ENCODE results near the gene GBA3.

Gene GBA3

GRCh38 chr4:22676063-22676462 lies 16.7 kb upstream of the GBA3 start:
- H3K4me3 ChIP-seq (replicated peaks; ENCODE audit: low read depth, low read length): no peak overlapping the region
- TF ChIP-seq CTCF (IDR thresholded peaks at IDR 0.05; ENCODE audit: low read length, missing control alignments): no peak
- no peak for DNase-seq (ENCODE audit: low read depth)

GRCh38 chr4:22677780-22678179 lies 15.0 kb upstream of the GBA3 start:
- DNase-seq (ENCODE audit: low read depth): no peak
- H3K4me3 ChIP-seq (replicated peaks; ENCODE audit: low read depth, low read length): no peak overlapping the region
- no peak for TF ChIP-seq CTCF (IDR thresholded peaks at IDR 0.05; ENCODE audit: low read length, missing control alignments)

GRCh38 chr4:22678940-22679854 lies 13.5 kb upstream of the GBA3 start:
- TF ChIP-seq CTCF (IDR thresholded peaks at IDR 0.05; ENCODE audit: low read length, missing control alignments): no peak
- peak; percentile 21 for DNase-seq (ENCODE audit: low read depth)
- H3K4me3 ChIP-seq (replicated peaks; ENCODE audit: low read depth, low read length): no peak overlapping the region

GRCh38 chr4:22680065-22680642 lies 12.6 kb upstream of the GBA3 start:
- no peak for DNase-seq (ENCODE audit: low read depth)
- no peak for TF ChIP-seq CTCF (IDR thresholded peaks at IDR 0.05; ENCODE audit: low read length, missing control alignments)
- no peak overlapping the region for H3K4me3 ChIP-seq (replicated peaks; ENCODE audit: low read depth, low read length)

GRCh38 chr4:22683726-22684125 lies 9.0 kb upstream of the GBA3 start:
- no peak overlapping the region for H3K4me3 ChIP-seq (replicated peaks; ENCODE audit: low read depth, low read length)
- no peak for TF ChIP-seq CTCF (IDR thresholded peaks at IDR 0.05; ENCODE audit: low read length, missing control alignments)
- no peak for DNase-seq (ENCODE audit: low read depth)

GRCh38 chr4:22686141-22686540 lies 6.6 kb upstream of the GBA3 start:
- H3K4me3 ChIP-seq (replicated peaks; ENCODE audit: low read depth, low read length): no peak overlapping the region
- no peak for TF ChIP-seq CTCF (IDR thresholded peaks at IDR 0.05; ENCODE audit: low read length, missing control alignments)
- peak; percentile 7 for DNase-seq (ENCODE audit: low read depth)

Data from fibroblast of pulmonary artery (primary cell).